HG03342 (cell line): ENCODE data around the gene OR9G4.
A peak's percentile ranks its signal among the peaks of the same experiment; 100 is the strongest.

Experiments
- ATAC-seq: cut with Tn5 transposase; IDR thresholded peaks from one replicate; pipeline ENCODE4 v1.9.1; 2021; ENCODE audit warnings: mild to moderate bottlenecking, moderate library complexity; ENCODE audit not compliant: unreplicated experiment

OR9G4 gene

GRCh38 chr11:56748597-56748996, at the start of gene OR9G4:
Gene OR9G4, minus strand, starts transcription at chr11:56748697. Its CDS starts 4,931 bp downstream, at chr11:56743766.
- ATAC-seq = no peak

- ATAC-seq = no peak
These were observed 35.0 kb upstream of the OR9G4 start for GRCh38 chr11:56783448-56784041.

DNA sequence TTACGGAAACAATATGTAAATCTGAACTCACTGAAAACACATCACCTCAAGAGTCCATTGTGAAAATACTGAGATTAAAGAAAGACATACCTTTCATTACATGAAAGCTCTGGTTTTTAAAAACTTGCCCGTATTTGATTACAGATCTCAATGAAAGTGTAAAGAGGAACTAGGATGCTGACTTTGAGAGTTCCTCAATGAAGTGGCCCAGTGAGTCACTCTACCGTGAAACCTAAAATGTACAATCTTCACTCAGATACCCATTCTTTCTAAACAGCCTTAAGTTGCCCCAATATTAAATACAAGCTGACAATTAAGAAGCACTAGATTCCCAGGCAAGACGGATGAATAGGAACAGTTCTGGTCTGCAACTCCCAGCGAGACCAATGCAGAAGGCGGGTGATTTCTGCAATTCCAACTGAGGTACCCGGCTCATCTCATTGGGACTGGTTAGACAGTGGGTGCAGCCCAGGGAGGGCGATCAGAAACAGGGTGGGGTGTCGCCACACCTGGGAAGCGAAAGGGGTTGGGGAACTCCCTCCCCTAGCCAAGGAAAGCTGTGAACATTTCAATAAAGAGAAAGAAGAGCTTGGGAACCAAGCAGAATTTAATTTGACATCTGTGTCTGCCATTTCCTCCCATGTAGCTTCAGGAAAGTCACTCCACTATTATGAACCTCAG, 33.8 kb upstream of the OR9G4 start:
- ATAC-seq = peak; percentile 90

- no peak for ATAC-seq
These were observed 28.3 kb upstream of the OR9G4 start for GRCh38 chr11:56776809-56777208.

DNA sequence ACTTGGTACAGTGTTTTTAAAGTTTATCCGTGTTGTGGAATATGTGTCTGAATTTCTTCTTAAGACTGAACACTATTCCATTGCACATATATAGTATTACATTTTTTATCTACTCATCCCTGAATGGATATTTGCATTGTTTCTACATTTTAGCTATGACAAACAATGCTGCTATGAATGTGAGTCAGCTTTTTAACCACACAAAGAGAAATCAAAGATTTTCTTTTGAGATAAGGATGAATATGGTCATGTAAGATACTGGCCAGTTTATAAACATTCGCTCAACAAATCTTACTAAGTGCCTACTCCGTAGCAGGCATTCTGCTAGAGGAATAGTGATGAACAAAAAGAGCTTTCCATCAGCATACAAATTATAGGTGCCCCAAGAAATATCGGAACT, 16.5 kb upstream of the OR9G4 start:
- no peak for ATAC-seq

- no peak for ATAC-seq
These were observed 3.0 kb upstream of the OR9G4 start for GRCh38 chr11:56751480-56751879.

DNA sequence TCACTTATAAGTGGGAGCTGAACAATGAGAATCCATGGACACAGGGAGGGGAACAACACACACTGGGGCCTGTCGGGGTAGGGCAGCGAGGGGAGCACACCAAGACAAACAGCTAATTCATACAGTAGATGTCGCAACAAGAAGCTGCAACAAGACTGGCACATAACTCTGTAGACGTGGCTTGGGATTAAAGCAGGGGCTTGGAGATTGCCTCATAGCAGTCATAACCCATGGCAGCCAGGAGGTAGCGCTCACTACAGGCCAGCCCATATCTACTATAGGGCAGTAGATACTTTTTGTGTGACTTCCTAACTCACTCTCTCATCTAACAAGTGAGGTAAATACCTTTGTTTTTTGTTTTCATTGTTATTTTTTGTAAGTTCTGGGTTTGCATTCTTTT, 1.7 kb upstream of the OR9G4 start:
- ATAC-seq = no peak

GRCh38 chr11:56740886-56741285, 7.6 kb downstream of the OR9G4 start:
- no peak for ATAC-seq

DNA sequence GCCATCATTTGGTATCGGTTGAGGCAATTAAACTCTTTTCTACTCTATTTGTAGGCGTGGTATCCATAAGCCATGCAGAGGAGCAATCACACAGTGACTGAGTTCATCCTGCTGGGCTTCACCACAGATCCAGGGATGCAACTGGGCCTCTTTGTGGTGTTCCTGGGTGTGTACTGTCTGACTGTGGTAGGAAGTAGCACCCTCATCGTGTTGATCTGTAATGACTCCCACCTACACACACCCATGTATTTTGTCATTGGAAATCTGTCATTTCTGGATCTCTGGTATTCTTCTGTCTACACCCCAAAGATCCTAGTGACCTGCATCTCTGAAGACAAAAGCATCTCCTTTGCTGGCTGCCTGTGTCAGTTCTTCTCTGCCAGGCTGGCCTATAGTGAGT, 8.4 kb downstream of the OR9G4 start:
- no peak for ATAC-seq

GRCh38 chr11:56720513-56720912, 28.0 kb downstream of the OR9G4 start:
- no peak for ATAC-seq

GRCh38 chr11:56716379-56716854, 32.1 kb downstream of the OR9G4 start:
- no peak for ATAC-seq

GRCh38 chr11:56714206-56714605, 34.3 kb downstream of the OR9G4 start:
- ATAC-seq = no peak

GRCh38 chr11:56706486-56706885, 42.0 kb downstream of the OR9G4 start:
- no peak for ATAC-seq

DNA sequence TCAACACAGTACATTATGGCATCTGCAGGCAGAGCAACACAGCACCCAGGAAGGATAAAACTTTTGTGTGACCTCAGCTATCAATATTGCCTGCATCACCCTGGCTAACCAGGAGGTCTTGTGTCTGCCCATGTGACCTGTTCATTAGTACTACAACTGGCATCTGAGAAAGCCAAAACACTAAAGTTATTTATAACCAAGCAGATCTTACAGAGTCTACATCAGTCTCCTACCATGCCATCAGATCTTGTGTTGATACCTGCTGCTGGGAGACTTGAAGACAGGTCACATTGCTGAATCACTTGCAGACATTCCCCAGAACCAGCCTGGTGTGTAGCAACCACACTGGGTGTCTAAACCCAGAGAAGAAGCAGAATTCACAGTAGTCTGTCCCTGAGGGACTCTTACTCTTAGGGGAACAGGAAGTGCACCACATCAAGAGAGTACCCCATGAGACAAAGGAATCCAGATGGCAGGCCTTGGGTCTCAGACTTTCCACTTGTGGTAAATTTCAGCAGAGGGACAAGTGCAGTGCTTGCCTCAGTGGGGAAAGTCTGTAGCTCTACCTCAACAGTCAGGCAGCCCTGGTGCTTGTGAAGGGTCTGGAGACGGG, 42.6 kb downstream of the OR9G4 start:
- no peak for ATAC-seq

DNA sequence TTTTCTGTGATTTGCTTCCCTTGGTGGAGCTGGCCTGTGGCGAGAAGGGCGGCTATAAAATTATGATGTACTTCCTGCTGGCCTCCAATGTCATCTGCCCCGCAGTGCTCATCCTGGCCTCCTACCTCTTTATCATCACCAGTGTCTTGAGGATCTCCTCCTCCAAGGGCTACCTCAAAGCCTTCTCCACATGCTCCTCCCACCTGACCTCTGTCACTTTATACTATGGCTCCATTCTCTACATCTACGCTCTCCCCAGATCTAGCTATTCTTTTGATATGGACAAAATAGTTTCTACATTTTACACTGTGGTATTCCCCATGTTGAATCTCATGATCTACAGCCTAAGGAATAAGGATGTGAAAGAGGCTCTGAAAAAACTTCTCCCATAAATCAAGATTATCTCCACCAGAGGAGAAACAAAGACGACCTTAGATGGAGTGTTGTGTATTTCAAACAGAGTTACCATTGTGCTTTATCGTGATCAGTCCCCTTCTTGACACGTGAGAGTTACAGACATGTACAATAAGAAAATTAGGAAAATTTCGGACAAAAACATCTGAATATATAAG, 47.5 kb downstream of the OR9G4 start:
- no peak for ATAC-seq

DNA sequence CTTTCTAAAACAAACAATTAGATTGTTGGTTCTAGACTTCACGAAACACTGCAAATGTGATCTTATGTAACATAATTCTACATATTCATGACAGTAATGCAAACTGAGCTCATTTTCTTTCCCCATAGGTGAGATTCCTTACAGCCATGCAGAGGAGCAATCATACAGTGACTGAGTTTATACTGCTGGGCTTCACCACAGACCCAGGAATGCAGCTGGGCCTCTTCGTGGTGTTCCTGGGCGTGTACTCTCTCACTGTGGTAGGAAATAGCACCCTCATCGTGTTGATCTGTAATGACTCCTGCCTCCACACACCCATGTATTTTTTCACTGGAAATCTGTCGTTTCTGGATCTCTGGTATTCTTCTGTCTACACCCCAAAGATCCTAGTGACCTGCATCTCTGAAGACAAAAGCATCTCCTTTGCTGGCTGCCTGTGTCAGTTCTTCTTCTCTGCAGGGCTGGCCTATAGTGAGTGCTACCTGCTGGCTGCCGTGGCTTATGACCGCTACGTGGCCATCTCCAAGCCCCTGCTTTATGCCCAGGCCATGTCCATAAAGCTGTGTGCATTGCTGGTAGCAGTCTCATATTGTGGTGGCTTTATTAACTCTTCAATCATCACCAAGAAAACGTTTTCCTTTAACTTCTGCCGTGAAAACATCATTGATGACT, 48.1 kb downstream of the OR9G4 start:
- ATAC-seq = no peak

DNA sequence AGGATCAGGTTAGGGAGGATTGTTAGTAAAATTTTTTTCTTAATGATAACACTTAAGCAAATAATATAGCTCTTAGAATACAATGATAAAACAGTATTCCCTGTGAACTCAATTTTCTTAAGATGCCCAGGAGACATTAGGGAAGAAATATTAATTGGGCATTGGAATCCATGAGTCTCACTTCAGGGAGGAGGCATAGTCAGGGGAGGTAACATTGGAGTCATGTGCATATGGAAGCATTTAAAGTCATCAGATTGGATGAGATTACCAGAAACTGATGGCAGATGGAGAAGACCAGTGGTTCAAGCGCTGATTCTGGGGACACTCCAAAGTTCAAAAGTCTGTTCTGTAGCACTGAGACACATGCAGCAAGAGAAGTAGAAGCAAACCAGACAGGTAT, 49.7 kb downstream of the OR9G4 start, which contains the start of gene OR9G1:
OR9G1 (plus strand) TSS at position 301 of the 400 bp plus-strand sequence. CDS start 1,293 bp downstream, outside the sequence.
- ATAC-seq = no peak

GRCh38 chr11:56693428-56693827, 55.1 kb downstream of the OR9G4 start:
- ATAC-seq = no peak
